ENCODE results near the gene ZSWIM2. TPM values are rescaled to one million over a fixed set of nuclear protein-coding genes. Genes with fewer than 3 reads are reported as not detected.

ZSWIM2 gene
- total RNA-seq, 2 donors from 2014 or later: not detected

DNA sequence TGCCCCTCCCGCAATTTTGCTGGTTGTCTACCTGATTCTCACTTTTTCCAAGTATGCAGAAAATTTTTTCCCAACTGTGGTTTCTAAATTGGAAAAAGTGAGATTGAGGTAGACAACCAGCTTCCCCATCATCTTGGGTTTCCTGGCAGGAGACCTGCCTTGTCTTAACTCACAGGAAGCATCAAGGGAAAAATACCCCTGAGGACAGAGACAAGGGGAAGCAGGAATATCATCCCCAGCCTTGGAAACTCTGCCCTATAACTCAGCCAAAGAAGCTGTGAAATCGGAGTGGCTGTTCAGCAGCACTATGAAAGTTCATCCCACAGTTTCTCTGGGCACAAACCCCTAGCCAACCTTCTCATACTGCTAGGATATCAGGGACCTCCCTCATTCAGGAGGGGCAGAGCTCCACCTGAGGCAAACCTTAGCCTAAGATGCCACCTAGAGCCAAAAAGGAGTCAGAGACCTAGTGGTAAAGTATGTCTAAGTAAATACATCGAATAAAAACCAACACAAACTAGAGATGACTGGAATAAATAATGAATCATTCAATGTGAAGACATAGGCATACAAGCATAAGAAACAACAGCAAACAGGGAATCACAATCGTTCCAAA lies 68.2 kb downstream of the ZSWIM2 start:
- H3K27ac ChIP-seq: no peak overlapping the region

More for the DNA sequence above, 68.2 kb downstream of the ZSWIM2 start:
- Histone ChIP-seq H3K4me3 (no peak overlapping the region), H3K27me3 (no peaks in the 10 kb centered on the region), H3K9me3 (no peaks in the 10 kb centered on the region), H3K4me1 (no peaks in the 10 kb centered on the region), H3K36me3 (no peaks in the 10 kb centered on the region), H3K9ac (ENCODE audit: low read depth in 2 of 2, low read length in 2 of 2) (no peak overlapping the region)
- DNase-seq: no peak
- intact Hi-C loops (cut with DNase I): no loop called here
- TF ChIP-seq, protein P1, sequence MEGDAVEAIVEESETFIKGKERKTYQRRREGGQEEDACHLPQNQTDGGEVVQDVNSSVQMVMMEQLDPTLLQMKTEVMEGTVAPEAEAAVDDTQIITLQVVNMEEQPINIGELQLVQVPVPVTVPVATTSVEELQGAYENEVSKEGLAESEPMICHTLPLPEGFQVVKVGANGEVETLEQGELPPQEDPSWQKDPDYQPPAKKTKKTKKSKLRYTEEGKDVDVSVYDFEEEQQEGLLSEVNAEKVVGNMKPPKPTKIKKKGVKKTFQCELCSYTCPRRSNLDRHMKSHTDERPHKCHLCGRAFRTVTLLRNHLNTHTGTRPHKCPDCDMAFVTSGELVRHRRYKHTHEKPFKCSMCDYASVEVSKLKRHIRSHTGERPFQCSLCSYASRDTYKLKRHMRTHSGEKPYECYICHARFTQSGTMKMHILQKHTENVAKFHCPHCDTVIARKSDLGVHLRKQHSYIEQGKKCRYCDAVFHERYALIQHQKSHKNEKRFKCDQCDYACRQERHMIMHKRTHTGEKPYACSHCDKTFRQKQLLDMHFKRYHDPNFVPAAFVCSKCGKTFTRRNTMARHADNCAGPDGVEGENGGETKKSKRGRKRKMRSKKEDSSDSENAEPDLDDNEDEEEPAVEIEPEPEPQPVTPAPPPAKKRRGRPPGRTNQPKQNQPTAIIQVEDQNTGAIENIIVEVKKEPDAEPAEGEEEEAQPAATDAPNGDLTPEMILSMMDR (IDR thresholded peaks at IDR 0.05): no peak

Other genes with a start within 250 kb of the ZSWIM2 start
- 1 to 10 TPM in 1 of 2 donors, under 1 TPM in 1; 0.99 to 2.7 TPM for gene FAM171B, start 155.1 kb downstream of the ZSWIM2 start, total RNA-seq

Data from colonic mucosa (tissue), 4 donors.